ENCODE data around the gene TMEM109. TPM values are rescaled to one million over a fixed set of nuclear protein-coding genes. Genes with fewer than 3 reads are reported as not detected.

The TMEM109 gene
- total RNA-seq, 1 donor from 2014 or later, result 48.7 TPM

GRCh38 chr11:60947700-60948099 lies 33.7 kb downstream of the TMEM109 start:
- Mint-ChIP-seq H3K4me3 (ENCODE audit: low read depth) (no peak overlapping the region), H3K27ac (no peak overlapping the region), H3K9me3 (ENCODE audit: low read depth) (no peaks in the 10 kb centered on the region), H3K27me3 (peaks cover 38% of the 10 kb centered on the region), H3K4me1 (ENCODE audit: low read depth) (peaks cover 19% of the 10 kb centered on the region), H3K36me3 (ENCODE audit: insufficient read depth) (no peaks in the 10 kb centered on the region)
- no peak for DNase-seq (ENCODE audit: low spot score, unreplicated experiment)
- TF ChIP-seq, protein P1, sequence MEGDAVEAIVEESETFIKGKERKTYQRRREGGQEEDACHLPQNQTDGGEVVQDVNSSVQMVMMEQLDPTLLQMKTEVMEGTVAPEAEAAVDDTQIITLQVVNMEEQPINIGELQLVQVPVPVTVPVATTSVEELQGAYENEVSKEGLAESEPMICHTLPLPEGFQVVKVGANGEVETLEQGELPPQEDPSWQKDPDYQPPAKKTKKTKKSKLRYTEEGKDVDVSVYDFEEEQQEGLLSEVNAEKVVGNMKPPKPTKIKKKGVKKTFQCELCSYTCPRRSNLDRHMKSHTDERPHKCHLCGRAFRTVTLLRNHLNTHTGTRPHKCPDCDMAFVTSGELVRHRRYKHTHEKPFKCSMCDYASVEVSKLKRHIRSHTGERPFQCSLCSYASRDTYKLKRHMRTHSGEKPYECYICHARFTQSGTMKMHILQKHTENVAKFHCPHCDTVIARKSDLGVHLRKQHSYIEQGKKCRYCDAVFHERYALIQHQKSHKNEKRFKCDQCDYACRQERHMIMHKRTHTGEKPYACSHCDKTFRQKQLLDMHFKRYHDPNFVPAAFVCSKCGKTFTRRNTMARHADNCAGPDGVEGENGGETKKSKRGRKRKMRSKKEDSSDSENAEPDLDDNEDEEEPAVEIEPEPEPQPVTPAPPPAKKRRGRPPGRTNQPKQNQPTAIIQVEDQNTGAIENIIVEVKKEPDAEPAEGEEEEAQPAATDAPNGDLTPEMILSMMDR (IDR thresholded peaks at IDR 0.05; ENCODE audit: unreplicated experiment), result no peak

- Mint-ChIP-seq H3K36me3 (ENCODE audit: insufficient read depth) (no peaks in the 10 kb centered on the region), H3K4me3 (ENCODE audit: low read depth) (no peak overlapping the region), H3K9me3 (ENCODE audit: low read depth) (no peaks in the 10 kb centered on the region), H3K27ac (no peak overlapping the region), H3K27me3 (peaks cover 44% of the 10 kb centered on the region), H3K4me1 (ENCODE audit: low read depth) (peaks cover 17% of the 10 kb centered on the region)
- TF ChIP-seq, protein P1 (IDR thresholded peaks at IDR 0.05; ENCODE audit: unreplicated experiment), result no peak
- no peak for DNase-seq (ENCODE audit: low spot score, unreplicated experiment)
Measured at GRCh38 chr11:60948250-60948649, 34.3 kb downstream of the TMEM109 start.

- TF ChIP-seq, protein P1 (IDR thresholded peaks at IDR 0.05; ENCODE audit: unreplicated experiment), result no peak
- H3K9me3 Mint-ChIP-seq (ENCODE audit: low read depth), result no peaks in the 10 kb centered on the region
- peaks cover 17% of the 10 kb centered on the region for H3K4me1 Mint-ChIP-seq (ENCODE audit: low read depth)
- no peak for DNase-seq (ENCODE audit: low spot score, unreplicated experiment)
- peaks cover 52% of the 10 kb centered on the region for H3K27me3 Mint-ChIP-seq
- no peaks in the 10 kb centered on the region for H3K36me3 Mint-ChIP-seq (ENCODE audit: insufficient read depth)
- no peak overlapping the region for H3K27ac Mint-ChIP-seq
- H3K4me3 Mint-ChIP-seq (ENCODE audit: low read depth), result no peak overlapping the region
Measured at GRCh38 chr11:60950024-60950423, 36.1 kb downstream of the TMEM109 start.

DNA sequence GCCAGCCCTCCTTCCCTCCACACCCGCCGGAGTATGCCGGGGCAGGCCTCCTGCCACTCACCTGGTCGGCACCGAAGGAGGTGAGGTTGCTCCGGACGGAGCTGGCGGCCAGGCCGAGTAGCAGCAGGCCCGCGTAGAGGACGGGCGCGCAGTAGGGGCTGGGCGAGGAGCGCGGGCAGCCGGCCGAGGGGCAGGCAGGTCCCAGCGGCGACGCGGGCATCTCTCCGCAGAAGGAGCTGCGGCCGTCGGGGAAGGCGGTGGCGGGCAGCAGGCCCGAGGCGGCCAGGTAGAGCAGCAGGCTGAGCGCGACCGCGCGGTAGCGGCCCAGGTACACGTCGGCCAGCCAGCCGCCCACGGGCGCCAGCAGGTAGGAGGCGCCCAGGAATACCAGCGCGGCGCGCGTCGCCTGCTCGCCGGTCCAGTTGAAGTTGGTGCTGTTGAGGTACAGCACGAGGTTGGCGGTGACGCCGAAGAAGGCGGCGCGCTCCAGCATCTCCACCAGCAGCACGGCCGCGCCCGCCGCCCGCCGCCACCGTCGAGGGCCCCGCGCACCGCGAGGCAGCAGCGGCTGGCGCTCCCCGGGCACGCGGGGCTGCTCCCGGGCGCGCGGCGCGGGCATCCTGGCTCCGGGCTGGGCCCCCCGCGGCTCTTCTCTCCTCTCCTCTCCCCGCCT lies 37.1 kb downstream of the TMEM109 start:
- no peak overlapping the region for H3K4me3 Mint-ChIP-seq (ENCODE audit: low read depth)
- TF ChIP-seq, protein P1 (IDR thresholded peaks at IDR 0.05; ENCODE audit: unreplicated experiment), result no peak
- no peak for DNase-seq (ENCODE audit: low spot score, unreplicated experiment)
- H3K36me3 Mint-ChIP-seq (ENCODE audit: insufficient read depth), result no peaks in the 10 kb centered on the region
- H3K9me3 Mint-ChIP-seq (ENCODE audit: low read depth), result no peaks in the 10 kb centered on the region
- H3K27me3 Mint-ChIP-seq, result peaks cover 57% of the 10 kb centered on the region
- no peak overlapping the region for H3K27ac Mint-ChIP-seq
- H3K4me1 Mint-ChIP-seq (ENCODE audit: low read depth), result peaks cover 17% of the 10 kb centered on the region

DNA sequence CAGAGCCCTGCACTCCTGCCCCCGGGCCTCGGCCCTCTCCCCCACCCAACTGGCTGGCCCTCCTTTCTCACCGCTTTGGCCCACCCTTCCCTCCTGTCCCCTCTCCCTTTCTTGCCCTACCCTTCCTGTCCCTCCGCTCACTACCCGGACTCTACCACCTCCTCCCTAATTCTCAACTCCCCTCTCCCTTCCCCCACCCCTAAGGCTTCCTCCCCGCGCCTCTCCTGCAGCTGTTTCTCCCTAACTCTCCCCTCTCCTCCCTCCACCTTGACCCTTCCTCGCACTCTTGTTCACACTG lies 37.6 kb downstream of the TMEM109 start:
- Mint-ChIP-seq H3K27me3 (peaks cover 57% of the 10 kb centered on the region), H3K9me3 (ENCODE audit: low read depth) (no peaks in the 10 kb centered on the region), H3K36me3 (ENCODE audit: insufficient read depth) (no peaks in the 10 kb centered on the region), H3K4me3 (ENCODE audit: low read depth) (no peak overlapping the region), H3K4me1 (ENCODE audit: low read depth) (peaks cover 16% of the 10 kb centered on the region), H3K27ac (no peak overlapping the region)
- TF ChIP-seq, protein P1 (IDR thresholded peaks at IDR 0.05; ENCODE audit: unreplicated experiment), result no peak
- DNase-seq (ENCODE audit: low spot score, unreplicated experiment), result no peak

All from progenitor cell of endocrine pancreas (in vitro differentiated cells).